Measurements from ENCODE around the gene PACSIN1.

The PACSIN1 gene

DNA sequence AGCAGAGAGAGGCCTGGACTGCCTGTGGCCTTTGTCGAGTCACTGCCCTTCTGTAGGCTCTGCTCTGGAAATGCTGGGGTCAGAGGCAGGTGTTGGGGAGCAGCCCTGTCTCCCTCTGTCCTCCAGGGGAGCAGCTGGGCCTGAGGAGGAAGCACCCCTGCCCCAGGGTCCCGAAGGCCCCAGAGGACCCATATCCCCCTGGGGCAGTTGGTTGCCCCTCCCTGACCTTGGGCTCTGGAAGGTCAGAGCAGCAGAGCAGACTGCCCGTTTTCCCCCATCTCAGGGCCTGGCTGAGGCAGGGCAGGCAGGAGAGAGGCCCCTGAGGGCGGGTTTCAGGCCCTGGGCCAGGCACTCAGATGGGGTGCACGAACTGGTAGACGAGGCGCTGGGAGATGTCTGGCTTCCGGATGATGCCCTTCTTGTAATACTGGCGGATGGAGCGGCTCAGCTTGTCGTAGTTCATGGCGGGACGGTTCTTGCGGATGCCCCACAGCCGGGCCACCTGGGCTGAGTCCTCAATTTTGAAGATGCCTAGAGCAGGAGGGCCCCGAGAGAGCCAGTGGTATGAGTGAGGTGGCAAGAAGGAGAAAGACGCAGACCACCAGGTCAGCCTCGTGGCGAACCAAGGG lies 72.2 kb downstream of the PACSIN1 start:
- H3K9me3 ChIP-seq (ENCODE audit: control insufficient read depth, low read length), result no peaks in the 10 kb centered on the region

DNA sequence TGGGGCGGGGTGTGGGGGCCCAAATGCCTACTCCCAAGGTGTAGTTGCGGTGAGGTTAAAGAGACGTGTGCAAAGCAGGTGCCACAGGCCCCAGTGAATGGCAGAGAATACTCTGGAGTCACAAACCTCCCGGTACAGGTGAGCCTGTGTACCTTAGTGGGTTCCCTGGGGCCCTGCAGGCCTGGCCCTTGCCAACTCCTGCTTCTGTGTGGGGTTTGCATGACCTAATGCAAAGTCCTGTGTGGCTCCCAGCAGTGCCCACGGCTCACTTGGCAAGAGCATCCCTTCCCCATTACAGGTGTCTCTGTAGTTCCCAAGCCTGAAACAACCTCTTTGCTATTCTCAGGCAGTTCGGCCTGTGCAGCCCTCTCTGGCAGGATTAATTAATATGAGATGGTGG lies 72.7 kb downstream of the PACSIN1 start:
- Histone ChIP-seq H3K4me3 (ENCODE audit: low read length) (no peak overlapping the region), H3K9me3 (ENCODE audit: control insufficient read depth, low read length) (no peaks in the 10 kb centered on the region), H3K27me3 (ENCODE audit: control insufficient read depth, insufficient read depth, low read length) (no peaks in the 10 kb centered on the region), H3K9ac (ENCODE audit: low read length) (no peak overlapping the region), H3K4me1 (ENCODE audit: control insufficient read depth, insufficient read depth, low read length) (peaks cover 18% of the 10 kb centered on the region), H3K36me3 (ENCODE audit: control insufficient read depth, insufficient read depth, low read length) (no peaks in the 10 kb centered on the region)

More for the DNA sequence above, 72.2 kb downstream of the PACSIN1 start:
- H3K9ac ChIP-seq (ENCODE audit: low read length), result no peak overlapping the region
- H3K4me3 ChIP-seq (ENCODE audit: low read length), result no peak overlapping the region
- no peaks in the 10 kb centered on the region for H3K27me3 ChIP-seq (ENCODE audit: control insufficient read depth, insufficient read depth, low read length)
- no peaks in the 10 kb centered on the region for H3K36me3 ChIP-seq (ENCODE audit: control insufficient read depth, insufficient read depth, low read length)
- H3K4me1 ChIP-seq (ENCODE audit: control insufficient read depth, insufficient read depth, low read length), result peaks cover 18% of the 10 kb centered on the region

DNA sequence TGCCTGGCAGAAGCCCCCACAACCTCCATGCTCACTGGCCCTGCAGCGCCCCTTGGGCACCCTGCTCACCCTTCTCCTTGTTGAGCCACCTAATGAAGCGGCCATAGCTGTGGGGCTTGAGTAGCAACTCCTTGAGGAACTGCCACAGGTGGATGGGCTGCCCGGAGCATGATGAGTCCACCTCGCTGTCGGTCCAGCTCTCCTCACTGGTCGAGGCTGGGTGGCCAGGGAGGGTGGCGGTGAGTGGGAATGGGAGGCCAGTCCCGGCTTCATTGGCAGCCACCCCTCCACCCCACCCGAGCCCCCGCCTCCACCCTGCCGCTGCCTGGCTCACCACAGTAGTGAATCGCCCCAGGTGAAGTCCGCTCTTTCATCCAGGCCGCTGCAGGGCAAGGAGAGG lies 73.3 kb downstream of the PACSIN1 start:
- H3K36me3 ChIP-seq (ENCODE audit: control insufficient read depth, insufficient read depth, low read length), result no peaks in the 10 kb centered on the region
- H3K4me3 ChIP-seq (ENCODE audit: low read length), result no peak overlapping the region
- no peaks in the 10 kb centered on the region for H3K9me3 ChIP-seq (ENCODE audit: control insufficient read depth, low read length)
- H3K27me3 ChIP-seq (ENCODE audit: control insufficient read depth, insufficient read depth, low read length), result no peaks in the 10 kb centered on the region
- peaks cover 18% of the 10 kb centered on the region for H3K4me1 ChIP-seq (ENCODE audit: control insufficient read depth, insufficient read depth, low read length)
- H3K9ac ChIP-seq (ENCODE audit: low read length), result no peak overlapping the region

DNA sequence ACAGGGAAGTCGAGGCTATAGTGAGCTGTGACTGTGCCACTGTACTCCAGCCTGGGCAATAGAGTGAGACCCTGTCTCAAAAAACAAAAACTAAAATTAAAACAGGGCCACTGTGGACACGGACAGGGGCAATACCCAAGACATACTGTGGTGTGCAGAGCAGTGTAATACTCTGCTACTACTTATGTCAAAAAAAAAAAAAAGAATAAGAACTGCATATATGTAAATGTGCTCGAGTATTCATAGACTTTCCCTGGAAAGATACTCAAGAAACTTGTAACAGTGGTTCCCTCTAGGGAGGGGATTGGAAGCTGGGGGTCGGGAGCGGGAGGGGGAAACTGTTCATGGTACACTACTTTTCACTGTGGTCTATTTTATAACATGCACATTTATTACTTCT lies 74.3 kb downstream of the PACSIN1 start:
- H3K27me3 ChIP-seq (ENCODE audit: control insufficient read depth, insufficient read depth, low read length), result no peaks in the 10 kb centered on the region
- H3K4me3 ChIP-seq (ENCODE audit: low read length), result no peak overlapping the region

DNA sequence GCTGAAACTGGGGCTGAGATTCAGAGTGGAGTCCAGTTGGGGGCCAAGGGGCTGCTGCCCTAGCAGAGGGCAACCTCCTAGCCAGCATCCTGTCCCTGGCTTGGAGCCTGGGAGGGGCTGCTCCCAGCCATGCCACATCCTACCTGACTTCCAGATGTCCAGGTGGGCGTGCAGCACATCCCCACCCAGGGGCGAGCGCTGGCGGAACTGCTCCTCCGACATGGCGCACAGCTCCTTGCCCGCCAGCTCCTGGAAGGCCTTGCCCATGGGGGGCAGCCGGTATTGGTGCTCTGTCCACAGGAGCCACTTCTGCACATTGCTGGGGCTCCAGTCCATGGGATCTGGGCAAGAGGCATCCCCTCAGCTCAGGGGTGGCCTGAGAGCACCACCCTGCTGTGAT lies 75.0 kb downstream of the PACSIN1 start:
- Histone ChIP-seq H3K36me3 (ENCODE audit: control insufficient read depth, insufficient read depth, low read length) (no peaks in the 10 kb centered on the region), H3K4me1 (ENCODE audit: control insufficient read depth, insufficient read depth, low read length) (peaks cover 33% of the 10 kb centered on the region), H3K4me3 (ENCODE audit: low read length) (no peak overlapping the region), H3K9ac (ENCODE audit: low read length) (no peak overlapping the region), H3K27me3 (ENCODE audit: control insufficient read depth, insufficient read depth, low read length) (no peaks in the 10 kb centered on the region), H3K9me3 (ENCODE audit: control insufficient read depth, low read length) (no peaks in the 10 kb centered on the region)

More for the DNA sequence above, 74.3 kb downstream of the PACSIN1 start:
- H3K4me1 ChIP-seq (ENCODE audit: control insufficient read depth, insufficient read depth, low read length), result peaks cover 28% of the 10 kb centered on the region
- no peaks in the 10 kb centered on the region for H3K9me3 ChIP-seq (ENCODE audit: control insufficient read depth, low read length)
- H3K36me3 ChIP-seq (ENCODE audit: control insufficient read depth, insufficient read depth, low read length), result no peaks in the 10 kb centered on the region
- no peak overlapping the region for H3K9ac ChIP-seq (ENCODE audit: low read length)

DNA sequence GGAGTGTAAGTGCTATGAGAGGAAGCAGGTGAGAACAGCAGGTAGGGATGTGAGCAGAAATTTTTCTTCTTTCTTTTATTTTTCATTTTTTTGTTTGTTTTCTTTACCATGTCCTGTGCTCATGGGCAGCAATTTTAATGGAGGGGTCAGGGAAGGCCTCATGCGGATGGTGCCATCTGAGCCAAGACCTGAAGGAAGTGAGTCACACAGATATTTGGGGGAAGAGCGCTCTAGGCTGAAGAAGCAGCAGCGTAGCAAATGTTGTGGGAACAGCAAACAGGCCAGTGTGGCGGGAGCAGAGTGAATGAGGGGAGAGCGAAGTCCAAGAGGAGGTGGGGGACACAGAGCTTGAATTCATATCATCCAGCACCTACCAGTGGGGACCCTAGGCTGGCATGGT lies 77.5 kb downstream of the PACSIN1 start:
- H3K4me1 ChIP-seq (ENCODE audit: control insufficient read depth, insufficient read depth, low read length), result peaks cover 39% of the 10 kb centered on the region
- H3K9me3 ChIP-seq (ENCODE audit: control insufficient read depth, low read length), result no peaks in the 10 kb centered on the region
- no peaks in the 10 kb centered on the region for H3K36me3 ChIP-seq (ENCODE audit: control insufficient read depth, insufficient read depth, low read length)
- no peaks in the 10 kb centered on the region for H3K27me3 ChIP-seq (ENCODE audit: control insufficient read depth, insufficient read depth, low read length)
- H3K4me3 ChIP-seq (ENCODE audit: low read length), result no peak overlapping the region
- no peak overlapping the region for H3K9ac ChIP-seq (ENCODE audit: low read length)

DNA sequence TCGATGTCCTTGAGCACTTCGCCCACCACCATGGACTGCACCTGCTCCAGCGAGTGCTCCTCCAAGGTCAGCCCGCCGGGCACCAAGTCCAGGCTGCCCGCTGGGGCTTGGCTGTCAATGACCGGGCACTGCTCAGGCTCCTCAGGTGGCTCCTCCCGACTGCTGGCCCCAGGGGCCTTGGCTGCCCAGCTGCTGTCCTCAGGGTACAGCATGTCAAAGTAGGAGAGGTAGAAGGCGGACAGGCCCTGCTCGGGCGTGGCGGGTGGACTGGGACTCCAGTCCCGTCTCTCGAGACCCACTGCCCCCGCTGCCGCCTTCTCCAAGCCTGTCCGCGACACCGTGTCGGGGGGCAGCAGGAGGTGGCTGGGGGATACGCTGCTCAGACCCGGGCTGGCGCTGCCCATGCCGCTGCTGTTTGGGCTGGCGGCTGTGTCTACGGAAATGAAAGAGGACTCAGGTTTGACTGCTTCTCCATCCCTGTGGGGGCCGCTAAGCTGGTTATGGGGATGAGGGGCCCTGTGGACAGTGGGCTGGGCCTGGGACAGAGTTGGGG lies 78.3 kb downstream of the PACSIN1 start:
- no peak overlapping the region for H3K4me3 ChIP-seq (ENCODE audit: low read length)
- no peaks in the 10 kb centered on the region for H3K9me3 ChIP-seq (ENCODE audit: control insufficient read depth, low read length)
- no peaks in the 10 kb centered on the region for H3K27me3 ChIP-seq (ENCODE audit: control insufficient read depth, insufficient read depth, low read length)
- no peak overlapping the region for H3K9ac ChIP-seq (ENCODE audit: low read length)
- peaks cover 44% of the 10 kb centered on the region for H3K4me1 ChIP-seq (ENCODE audit: control insufficient read depth, insufficient read depth, low read length)
- H3K36me3 ChIP-seq (ENCODE audit: control insufficient read depth, insufficient read depth, low read length), result no peaks in the 10 kb centered on the region

DNA sequence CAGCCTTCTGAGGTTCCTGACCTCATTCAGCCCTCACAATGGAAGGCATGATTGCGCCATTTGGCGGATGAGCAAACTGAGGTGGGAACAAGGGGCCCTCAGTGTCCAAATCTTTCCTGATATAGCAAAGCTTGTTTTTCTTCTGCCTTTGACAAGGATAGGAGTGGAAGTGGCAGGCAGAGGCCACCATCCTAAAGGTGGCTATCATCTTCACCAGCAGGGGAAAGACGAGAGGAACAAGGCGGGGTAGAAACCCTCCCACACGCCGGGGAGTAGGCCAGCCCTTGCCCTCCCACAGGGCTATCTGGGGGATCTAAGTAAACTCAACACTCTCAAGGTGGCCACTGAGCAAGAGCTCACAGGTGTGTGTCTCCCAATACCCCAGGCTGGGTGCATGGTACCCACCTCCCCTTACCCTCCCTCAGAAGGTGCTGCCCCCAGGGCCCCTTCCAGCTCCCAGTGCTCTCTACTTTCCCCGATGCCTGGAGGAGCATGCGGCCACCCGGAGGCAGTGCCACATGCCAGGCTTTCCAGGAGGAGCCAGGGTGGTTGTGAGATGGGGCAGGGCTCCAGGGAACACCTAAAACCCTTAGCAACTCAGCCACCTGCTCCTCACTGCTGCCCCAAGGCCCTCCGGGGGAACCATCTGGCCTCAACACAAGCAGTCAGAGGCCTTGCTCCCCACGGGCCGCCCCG lies 79.0 kb downstream of the PACSIN1 start:
- H3K27me3 ChIP-seq (ENCODE audit: control insufficient read depth, insufficient read depth, low read length), result no peaks in the 10 kb centered on the region
- H3K4me1 ChIP-seq (ENCODE audit: control insufficient read depth, insufficient read depth, low read length), result peaks cover 50% of the 10 kb centered on the region
- no peak overlapping the region for H3K4me3 ChIP-seq (ENCODE audit: low read length)
- no peaks in the 10 kb centered on the region for H3K9me3 ChIP-seq (ENCODE audit: control insufficient read depth, low read length)
- H3K36me3 ChIP-seq (ENCODE audit: control insufficient read depth, insufficient read depth, low read length), result no peaks in the 10 kb centered on the region
- no peak overlapping the region for H3K9ac ChIP-seq (ENCODE audit: low read length)

DNA sequence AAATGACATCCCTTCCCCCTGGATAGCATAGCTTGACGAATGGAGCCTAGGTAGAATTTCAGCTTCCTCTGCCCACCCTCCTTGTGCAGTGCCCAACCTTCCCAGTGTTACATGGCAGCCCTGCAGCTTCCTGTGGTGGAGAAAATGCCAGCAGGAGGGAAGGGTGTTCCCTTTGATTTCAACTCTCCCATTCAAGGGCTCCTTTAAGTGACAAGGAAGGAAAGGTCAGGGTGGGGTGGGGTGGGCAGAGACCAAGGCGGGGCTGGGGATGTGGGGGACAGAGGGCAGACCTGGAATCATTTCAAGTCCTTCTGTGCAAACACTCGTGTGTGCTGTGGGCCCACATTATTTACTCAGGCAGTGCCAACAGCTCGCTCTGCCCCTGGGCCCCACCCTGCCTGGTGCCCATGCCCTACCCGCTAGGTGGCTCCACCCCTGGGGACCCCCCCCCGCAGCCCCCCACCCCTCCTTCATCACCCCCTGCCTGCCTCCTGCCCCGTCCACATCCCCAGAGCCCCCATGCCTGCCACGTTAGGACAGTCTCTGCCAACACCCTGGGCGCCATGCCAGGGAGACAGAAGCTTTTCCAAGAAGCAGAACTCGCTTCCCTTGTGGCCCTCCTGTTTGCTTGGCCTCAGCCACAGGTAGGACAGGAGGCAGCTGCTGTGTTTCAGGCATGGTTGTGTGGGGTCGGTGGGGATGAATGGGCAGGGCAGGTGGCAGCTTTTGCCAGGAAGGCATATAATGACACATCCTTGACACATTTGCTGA lies 80.9 kb downstream of the PACSIN1 start:
- Histone ChIP-seq H3K36me3 (ENCODE audit: control insufficient read depth, insufficient read depth, low read length) (no peaks in the 10 kb centered on the region), H3K9me3 (ENCODE audit: control insufficient read depth, low read length) (no peaks in the 10 kb centered on the region), H3K9ac (ENCODE audit: low read length) (no peak overlapping the region), H3K27me3 (ENCODE audit: control insufficient read depth, insufficient read depth, low read length) (no peaks in the 10 kb centered on the region), H3K4me1 (ENCODE audit: control insufficient read depth, insufficient read depth, low read length) (peaks cover 64% of the 10 kb centered on the region), H3K4me3 (ENCODE audit: low read length) (peak overlapping the region; percentile 16)

DNA sequence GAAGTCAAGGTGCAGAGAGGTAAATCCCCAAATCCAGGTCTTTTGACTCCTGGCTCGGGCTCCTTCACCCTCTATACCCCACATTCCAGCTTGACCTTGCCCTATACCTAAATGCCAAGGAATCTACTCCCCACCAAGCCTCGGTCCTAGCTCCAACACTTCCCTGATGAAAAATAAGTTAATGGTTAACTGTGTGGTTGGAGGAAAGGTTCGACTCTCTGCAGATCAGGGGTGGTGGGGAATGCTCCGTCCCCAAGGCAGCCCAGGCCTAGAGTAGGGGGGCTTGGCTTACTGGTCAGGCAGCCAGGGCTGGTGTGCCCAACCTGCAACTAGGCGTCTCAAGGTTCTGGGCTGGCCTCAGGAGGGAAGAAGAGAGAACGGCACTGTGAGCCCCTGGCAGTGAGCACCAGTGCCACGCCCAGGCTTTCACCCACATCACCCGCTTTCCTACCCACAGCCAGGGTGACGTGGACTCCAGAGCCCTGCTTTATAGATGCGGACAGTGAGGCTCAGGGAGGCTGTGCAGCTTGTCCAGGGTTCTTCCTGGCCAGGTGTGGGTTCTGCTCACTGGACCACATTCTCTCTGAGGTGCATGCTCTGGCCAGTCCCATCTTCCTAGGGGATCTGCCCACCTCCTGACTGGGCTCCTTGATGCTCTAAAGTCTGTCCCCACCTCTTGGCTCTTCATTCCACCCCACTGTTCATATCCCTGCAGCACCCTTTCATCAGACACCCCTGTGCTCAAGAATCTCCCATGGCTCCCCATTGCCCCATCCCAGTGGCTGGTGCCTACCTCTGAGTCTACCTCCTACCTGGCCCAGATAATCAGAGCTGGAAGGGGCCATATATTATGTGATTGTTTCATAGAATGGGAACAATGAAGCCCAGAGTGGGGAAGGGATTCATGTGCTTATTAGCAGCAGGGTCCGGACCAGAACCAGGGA lies 82.1 kb downstream of the PACSIN1 start:
- H3K4me1 ChIP-seq (ENCODE audit: control insufficient read depth, insufficient read depth, low read length), result peaks cover 66% of the 10 kb centered on the region
- H3K36me3 ChIP-seq (ENCODE audit: control insufficient read depth, insufficient read depth, low read length), result no peaks in the 10 kb centered on the region
- H3K9me3 ChIP-seq (ENCODE audit: control insufficient read depth, low read length), result no peaks in the 10 kb centered on the region
- no peak overlapping the region for H3K4me3 ChIP-seq (ENCODE audit: low read length)
- no peaks in the 10 kb centered on the region for H3K27me3 ChIP-seq (ENCODE audit: control insufficient read depth, insufficient read depth, low read length)
- H3K9ac ChIP-seq (ENCODE audit: low read length), result peak overlapping the region; percentile 12

DNA sequence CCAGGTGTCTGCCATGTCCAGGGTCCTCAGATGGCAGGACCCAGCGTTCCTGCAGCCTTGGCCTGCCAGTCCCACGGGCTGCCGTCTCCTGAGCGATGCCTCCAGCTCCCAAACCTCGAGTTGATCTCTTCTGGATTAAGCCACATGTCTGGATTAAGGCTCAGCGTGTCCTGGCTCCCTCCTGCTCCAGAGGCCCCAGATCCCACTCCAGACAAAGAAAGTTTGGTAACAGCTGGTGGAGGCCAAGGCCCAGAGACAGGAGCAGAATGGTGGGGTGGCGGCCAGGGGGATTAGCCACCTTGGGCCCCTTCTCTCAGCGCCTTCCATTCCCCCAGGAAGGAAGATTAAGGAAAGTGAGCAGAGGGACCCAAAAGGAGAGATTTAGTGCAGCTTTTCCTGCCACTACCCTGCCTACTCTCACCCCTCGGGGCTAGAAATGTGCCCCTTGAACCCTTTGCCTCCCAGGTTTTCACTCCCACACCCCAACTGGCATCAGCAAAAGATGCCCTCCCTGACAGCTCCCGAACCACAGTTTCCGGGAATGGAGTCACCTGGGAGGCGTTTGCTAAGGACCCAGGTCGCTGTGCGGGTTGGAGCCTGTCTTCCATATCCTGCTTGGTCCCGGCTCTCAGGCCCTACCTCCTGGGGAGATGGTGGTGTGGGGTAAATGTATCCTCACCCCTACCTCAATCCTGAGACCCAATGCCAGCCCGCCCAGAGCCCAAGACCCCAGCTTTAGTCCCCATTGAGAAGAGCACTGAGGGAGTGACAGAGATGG lies 83.3 kb downstream of the PACSIN1 start:
- Histone ChIP-seq H3K9ac (ENCODE audit: low read length) (no peak overlapping the region), H3K36me3 (ENCODE audit: control insufficient read depth, insufficient read depth, low read length) (no peaks in the 10 kb centered on the region), H3K4me3 (ENCODE audit: low read length) (no peak overlapping the region), H3K4me1 (ENCODE audit: control insufficient read depth, insufficient read depth, low read length) (peaks cover 74% of the 10 kb centered on the region), H3K9me3 (ENCODE audit: control insufficient read depth, low read length) (no peaks in the 10 kb centered on the region), H3K27me3 (ENCODE audit: control insufficient read depth, insufficient read depth, low read length) (no peaks in the 10 kb centered on the region)
